Stimulated activated CD4-positive, alpha-beta T cell treated with anti-CD3 and anti-CD28 coated beads, TNF-alpha, amount 100 ng/mL, for 48 hours (primary cell): Measurements from ENCODE around the gene S100A3.
"Not testable (repeated sequence)": the region's sequence is repeated elsewhere in the genome, so short reads cannot be mapped to it uniquely, and the experiment has no call there.

Source experiments
- DNase-seq, 3 donors: peaks; one replicate each; pipeline ENCODE4 v3.0.0-alpha.2; 2020; ENCODE audit warnings: low read depth in 3 of 3

S100A3 gene

DNA sequence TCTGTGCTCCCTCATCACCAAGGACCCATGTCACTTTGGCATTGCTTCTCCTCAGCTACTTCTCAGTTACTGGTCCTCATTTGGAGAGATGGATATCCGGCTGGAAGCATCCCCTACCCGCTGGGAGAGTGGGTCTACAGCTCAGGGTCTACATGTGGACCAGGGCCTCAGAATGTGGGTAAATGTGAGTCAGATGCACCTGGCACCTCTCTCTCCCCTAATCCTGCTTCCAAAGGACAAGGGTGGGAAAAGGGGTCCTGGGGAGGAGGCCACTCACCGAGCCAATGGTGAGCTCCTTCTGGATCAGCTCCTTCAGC, 14.2 kb downstream of the S100A3 start:
- no peak for DNase-seq

DNA sequence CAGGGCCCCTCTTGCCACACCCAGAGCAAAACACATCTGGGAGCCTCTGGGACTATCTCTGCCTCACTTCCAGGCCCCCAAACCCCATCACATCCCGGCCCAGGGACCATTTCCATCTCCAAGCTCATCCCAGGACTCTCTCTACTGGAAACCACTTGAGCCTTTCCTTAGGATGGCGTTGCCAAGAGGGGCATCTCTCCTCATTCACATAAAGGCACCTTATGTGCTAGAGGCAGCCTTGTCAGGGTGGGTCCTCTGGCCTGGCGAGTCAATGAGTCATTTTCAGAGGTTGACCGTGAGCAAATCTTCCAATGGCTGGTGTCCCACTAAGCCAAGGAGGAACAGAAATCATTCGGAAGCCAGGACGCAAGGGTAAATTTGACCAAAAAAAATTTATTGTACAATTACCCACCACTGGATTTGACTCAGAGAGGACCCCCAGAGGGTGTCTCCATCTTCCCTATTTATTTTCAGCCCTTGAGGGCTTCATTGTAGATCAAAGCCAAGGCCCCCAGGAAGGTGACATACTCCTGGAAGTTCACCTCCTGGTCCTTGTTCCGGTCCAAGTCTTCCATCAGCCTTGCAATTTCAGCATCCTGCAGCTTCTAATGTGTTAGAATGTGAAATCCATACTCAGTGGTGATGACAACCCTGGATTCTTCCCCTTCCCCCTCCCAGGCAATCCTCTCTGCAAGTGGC, 14.7 kb downstream of the S100A3 start:
- DNase-seq: no peak

DNA sequence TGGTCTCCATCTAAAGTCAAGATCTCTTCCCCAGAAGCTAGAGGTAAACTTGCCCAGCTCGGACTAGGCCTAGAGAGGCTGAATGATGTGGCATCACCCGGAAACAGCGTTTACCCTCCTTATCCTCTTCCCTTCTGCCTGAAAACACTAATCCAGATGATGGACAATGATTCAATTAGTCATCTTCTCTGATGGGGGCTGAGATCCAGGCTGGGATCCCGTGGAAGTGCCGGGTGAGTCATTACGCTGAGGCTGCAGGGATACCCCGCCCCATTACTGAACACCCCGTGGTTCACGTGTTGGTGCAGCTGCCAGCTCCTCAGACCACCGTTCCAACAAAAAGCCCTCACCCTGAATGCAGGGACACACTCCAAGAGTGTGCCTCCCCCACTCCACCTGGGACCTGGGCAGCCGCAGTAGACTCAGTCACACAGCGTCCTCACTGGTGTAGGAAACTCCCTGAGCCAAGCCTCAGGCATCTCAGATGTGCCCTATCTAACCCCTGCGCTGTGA, 15.3 kb downstream of the S100A3 start:
- DNase-seq: no peak

DNA sequence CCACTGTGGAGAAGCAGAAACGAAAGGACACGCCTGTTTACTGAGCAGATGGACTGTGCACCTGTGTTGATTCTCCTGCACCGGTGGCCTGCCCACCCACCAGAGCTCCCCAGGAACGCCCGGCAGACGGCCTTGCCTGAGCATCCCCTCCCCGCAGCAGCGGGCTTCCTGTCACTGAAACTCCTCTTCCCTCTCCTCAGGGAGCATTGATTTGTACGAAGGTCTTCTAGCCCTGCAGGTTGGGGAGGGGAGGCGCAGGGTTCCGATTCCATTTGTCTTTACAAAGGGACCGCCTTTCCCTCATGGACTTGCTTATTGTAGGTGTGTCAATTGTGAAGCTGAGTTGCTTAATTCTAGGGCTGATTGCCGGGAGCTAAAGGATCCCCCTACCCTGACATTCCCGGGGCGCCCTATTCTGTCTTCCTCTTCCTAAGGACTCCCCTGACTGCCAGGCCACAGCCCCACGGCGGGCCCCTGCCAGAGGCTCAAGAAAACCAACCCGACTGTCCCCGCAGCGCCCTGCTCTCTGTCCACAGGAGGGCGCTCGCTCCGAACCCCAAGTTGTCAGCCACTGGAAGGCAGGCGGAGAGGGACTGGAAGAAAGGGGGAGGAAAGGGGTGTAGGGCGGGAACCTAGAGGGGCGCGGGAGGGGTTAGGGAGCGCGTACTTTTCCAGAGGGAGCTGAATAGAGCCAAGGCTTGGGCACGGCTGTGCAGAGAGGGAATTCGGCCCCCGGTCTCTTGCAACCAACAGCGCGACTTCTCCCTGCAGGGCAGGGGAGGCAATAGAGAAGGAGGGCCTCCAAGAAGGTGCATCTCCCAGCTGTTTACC, 16.1 kb downstream of the S100A3 start:
- DNase-seq: peak; percentile 57 to 73 (median 69)

DNA sequence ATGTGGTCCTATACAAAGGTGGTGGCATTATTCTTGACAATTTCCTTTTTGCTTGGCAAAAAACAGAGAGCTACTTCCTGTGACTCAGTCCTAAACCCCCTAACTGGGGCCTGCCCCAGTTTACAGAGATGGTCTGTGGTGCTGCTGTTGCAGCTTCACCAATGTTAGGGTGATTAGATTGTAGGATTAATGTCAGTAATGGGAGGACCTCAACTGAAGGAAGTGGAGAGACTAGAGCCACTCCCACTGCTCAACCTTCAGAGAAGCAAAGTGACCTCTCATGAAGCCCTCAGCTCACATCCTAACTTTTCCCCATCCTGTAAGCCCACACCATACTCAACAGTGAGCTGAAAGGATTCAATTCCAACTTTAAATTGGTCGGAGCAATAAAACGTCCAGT, 16.9 kb downstream of the S100A3 start:
- no peak for DNase-seq

- DNase-seq: no peak
Observed at GRCh38 chr1:153531638-153532037, 17.4 kb downstream of the S100A3 start.

- DNase-seq: no peak
Observed at GRCh38 chr1:153527683-153528040, 21.4 kb downstream of the S100A3 start.

DNA sequence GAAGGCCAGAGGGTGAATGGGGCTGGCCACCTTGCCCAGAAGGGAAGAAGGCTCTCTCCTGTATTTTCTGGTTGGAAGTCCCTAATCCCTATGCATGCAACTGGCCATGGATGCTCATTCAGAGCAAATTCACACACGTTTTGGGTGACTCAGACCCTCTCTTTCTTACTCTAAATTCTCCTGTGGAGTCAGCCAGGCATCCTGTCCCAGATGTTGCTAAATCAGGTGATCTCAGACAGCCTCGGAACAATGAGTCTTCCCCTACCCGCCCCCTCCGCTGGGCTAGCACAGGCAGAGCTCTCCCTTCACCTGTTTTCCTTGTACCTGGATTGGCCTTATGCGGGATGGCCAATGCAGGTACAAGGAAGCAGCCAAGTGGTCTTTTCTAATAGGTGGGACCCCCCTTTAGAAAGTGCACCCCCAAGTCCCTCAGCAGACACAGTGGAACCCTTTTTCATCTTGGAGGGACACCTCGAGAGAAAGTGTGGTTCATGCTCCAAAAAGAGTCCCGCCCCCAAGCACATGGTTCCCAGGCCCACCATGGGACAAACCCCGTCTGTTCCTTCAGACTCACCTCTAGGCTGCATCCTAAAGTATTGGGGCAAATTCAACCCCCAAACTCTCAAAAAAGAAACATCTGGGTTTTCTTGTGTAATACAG, 21.9 kb downstream of the S100A3 start:
- no peak for DNase-seq

DNA sequence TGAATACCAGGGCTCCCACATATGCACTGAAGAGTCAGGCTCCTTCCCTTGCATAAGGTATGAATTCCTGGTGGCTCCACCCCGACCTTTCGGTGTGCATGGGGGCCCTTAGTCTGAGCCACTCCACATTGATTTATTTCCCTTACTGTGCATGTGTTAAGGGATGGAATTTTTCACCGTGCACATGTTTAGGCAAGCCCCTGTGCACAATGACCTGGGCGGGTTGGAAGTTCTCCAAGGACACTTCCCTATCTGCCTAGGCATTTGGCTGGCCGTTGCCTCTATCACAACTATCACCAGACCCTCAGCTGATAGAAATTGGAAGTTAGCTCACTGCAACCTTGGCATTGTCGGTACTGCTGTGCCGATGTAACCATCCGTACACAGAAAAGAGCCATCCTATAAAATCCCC, 22.9 kb downstream of the S100A3 start:
- no peak for DNase-seq

DNA sequence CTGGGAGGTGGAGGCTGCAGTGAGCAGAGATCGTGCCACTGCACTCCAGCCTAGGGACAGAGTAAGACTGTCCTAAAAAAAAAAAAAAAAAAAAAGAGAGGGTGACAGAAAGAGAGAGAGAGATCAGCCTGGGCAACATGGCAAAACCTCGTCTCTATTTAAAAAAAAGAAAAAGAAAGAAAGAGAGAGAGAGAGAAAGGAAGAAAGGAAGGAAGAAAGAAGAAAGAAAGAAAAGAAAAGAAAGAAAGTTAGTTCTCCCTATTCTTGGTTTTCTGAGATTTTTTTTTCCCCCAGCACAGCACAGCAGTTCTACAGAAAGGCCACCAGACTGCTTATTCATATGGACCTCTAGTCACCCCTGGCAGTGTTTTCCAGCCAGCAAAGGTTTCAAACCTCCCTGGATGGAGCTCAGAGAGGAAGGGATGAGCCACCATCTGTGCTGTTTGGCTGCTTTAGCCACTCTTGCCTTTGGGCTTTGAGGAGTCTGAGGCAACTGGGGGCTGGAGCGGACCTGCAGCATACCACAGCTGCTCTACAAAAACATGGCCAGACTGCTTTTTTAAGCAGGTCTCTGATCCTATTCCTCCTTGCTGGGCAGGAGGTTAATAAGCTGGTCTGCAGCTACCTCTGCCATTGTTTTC, 23.9 kb downstream of the S100A3 start:
- no peak for DNase-seq

- not testable (repeated sequence) for DNase-seq
Observed at GRCh38 chr1:153522353-153523048, 26.6 kb downstream of the S100A3 start.

GRCh38 chr1:153521808-153522207, 27.2 kb downstream of the S100A3 start:
- not testable (repeated sequence) for DNase-seq

GRCh38 chr1:153520818-153521476, 28.1 kb downstream of the S100A3 start:
- no peak for DNase-seq

GRCh38 chr1:153520137-153520691, 28.8 kb downstream of the S100A3 start:
- not testable (repeated sequence) for DNase-seq

DNA sequence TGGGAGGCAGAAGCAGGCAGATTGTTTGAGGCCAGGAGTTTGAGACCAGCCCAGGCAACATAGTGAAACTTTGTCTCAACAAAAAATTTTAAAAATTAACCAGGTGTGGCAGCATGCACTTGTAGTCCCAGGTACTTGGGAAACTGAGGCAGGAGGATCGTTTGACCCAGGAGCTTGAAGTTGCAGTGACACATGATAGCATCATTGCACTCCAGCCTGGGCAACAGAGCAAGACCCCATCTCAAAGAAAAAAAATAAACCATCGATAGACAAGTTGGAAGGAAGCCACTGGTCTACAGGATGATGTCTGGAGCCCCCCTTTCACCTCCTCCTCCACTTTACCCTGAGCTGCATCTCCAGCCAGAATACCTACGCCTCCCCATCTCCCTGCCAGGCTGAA, 29.8 kb downstream of the S100A3 start:
- no peak for DNase-seq

DNA sequence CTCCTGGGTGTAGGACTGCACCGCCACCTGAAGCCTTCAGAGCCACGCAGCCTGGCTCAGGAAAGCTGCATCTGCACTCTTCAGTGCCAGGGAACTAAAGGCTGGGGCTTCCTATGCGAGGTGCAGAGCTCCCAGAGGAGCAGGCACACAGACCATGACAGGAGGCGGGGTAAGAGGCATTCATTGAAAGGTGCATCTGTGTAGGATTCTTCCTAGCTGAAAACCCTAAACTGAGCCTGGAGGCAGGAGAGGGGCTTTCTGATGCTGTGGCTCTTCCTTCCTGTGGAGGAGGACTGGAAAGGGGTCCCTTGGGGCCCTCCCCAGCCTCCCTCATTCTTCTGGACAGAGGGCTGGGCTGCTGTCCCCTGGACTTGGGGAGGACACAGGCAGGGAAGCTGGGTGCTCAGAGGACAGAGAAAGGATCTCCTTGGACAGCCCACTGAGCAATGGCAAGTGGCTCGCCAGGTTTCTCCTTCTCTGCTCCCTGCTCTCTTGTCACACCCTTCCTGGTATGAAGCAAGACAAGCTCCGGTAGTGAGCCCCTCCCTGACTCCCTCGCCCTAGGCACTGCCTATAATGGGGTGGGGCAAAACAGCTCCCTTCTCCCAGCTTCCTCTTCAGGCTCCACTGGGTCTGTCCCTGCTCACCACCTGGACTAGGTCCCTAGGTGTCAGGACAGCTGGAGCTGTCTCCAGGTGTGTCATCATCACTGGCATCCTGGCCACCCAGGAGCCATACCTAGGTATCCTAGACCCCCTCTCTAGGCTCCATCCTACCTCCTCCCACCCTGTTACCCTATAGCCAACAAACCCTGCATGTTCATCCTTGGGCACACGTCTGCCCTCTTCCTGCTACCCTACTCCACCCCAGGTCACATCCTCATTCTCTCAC, 33.3 kb downstream of the S100A3 start:
- DNase-seq: no peak

- no peak for DNase-seq
Observed at GRCh38 chr1:153513666-153514065, 35.4 kb downstream of the S100A3 start.

- DNase-seq: no peak
Observed at GRCh38 chr1:153513023-153513422, 36.0 kb downstream of the S100A3 start.

- peak; percentile 58 to 84 (median 75) for DNase-seq
Observed at GRCh38 chr1:153510984-153511410, 38.1 kb downstream of the S100A3 start.
